AG04450 (cell line): ENCODE results near the gene LEAP2. TPM values are rescaled to one million over a fixed set of nuclear protein-coding genes. Genes with fewer than 3 reads are reported as not detected.

ENCODE experiments used
- CTCF ChIA-PET: fragments of 300-600, 350-600 bp; formaldehyde crosslinking; extraction: SDS; loops from one replicate; lab custom pipeline; 2022; ENCODE audit warnings: antibody characterized with exemption, inconsistent platforms; lab: Charles Lee
- POLR2A ChIA-PET: fragments of 350-600 bp; formaldehyde crosslinking; extraction: SDS; loops from one replicate; lab custom pipeline; 2021; ENCODE audit warnings: antibody characterized with exemption, inconsistent platforms; lab: Yijun Ruan, JAX
- DNase-seq: peaks from one replicate; pipeline ENCODE4 v3.0.0-alpha.2; 2011; ENCODE audit warnings: low read depth, low spot score
- H3K27ac ChIP-seq: one replicate; pipeline ENCODE4 v1.5.1; 2012; ENCODE audit warnings: low read depth, low read length, control low read depth
- H3K27me3 ChIP-seq: one replicate; pipeline ENCODE4 v1.6.0; 2012; ENCODE audit warnings: low read length; ENCODE audit not compliant: control insufficient read depth, insufficient read depth
- H3K4me3 ChIP-seq: 2 replicates; pipeline ENCODE4 v1.5.1; 2011; ENCODE audit warnings: mild to moderate bottlenecking, low read depth, low read length, control low read depth
- H3K9me3 ChIP-seq: 2 replicates; pipeline ENCODE4 v1.5.1; 2012; ENCODE audit warnings: low read length; ENCODE audit not compliant: control insufficient read depth, insufficient read depth
- CTCF ChIP-seq: IDR thresholded peaks from 2 replicates; pipeline ENCODE4 v1.5.1; 2011; ENCODE audit warnings: low read depth, low read length, control low read depth, inconsistent platforms
- polyA plus RNA-seq: library from polyadenylated mRNA; depleted of rRNA; stranded (reverse); fragments of >200 nt; gene quantifications from 2 replicates; pipeline ENCODE4 v1.2.3, GENCODE V29; 2011

The LEAP2 gene
- polyA plus RNA-seq, 1 experiment = 0.91 TPM

- Histone ChIP-seq H3K27me3 (no peaks in the 10 kb centered on the region), H3K4me3 (no peak overlapping the region), H3K27ac (no peak overlapping the region), H3K9me3 (no peaks in the 10 kb centered on the region)
- no peak for TF ChIP-seq CTCF
- no peak for DNase-seq
- ChIA-PET CTCF (interaction anchor here (3.1 kb wide), 1 partner anchor 36 kb away, joined by 13 read pairs; no protein-coding TSS in a partner anchor), POLR2A (no interaction called here)
Observed at GRCh38 chr5:132856011-132856410, 17.5 kb upstream of the LEAP2 start.

GRCh38 chr5:132859889-132860437, 13.5 kb upstream of the LEAP2 start:
- Histone ChIP-seq H3K27me3 (no peaks in the 10 kb centered on the region), H3K27ac (no peak overlapping the region), H3K4me3 (no peak overlapping the region), H3K9me3 (no peaks in the 10 kb centered on the region)
- CTCF ChIA-PET = interaction anchor here (0.5 to 2.8 kb wide), 8 partner anchors 23 to 474 kb away, joined by 3 to 11 read pairs (median 4); partner anchors contain the start of gene SHROOM1
- POLR2A ChIA-PET = no interaction called here
- no peak for TF ChIP-seq CTCF
- DNase-seq = no peak

- DNase-seq = no peak
- Histone ChIP-seq H3K27ac (no peak overlapping the region), H3K27me3 (no peaks in the 10 kb centered on the region), H3K4me3 (no peak overlapping the region), H3K9me3 (no peaks in the 10 kb centered on the region)
- POLR2A ChIA-PET = no interaction called here
- no peak for TF ChIP-seq CTCF
- CTCF ChIA-PET = interaction anchor here (0.7 to 2.8 kb wide), 7 partner anchors 22 to 474 kb away, joined by 3 to 11 read pairs (median 4); partner anchors contain the start of gene SHROOM1
Observed at GRCh38 chr5:132860742-132861141, 12.7 kb upstream of the LEAP2 start.

GRCh38 chr5:132865668-132866341, 7.7 kb upstream of the LEAP2 start:
- peak overlapping the region; percentile 97 for H3K4me3 ChIP-seq
- no peak for TF ChIP-seq CTCF
- ChIA-PET CTCF (interaction anchor here (1.1 to 3.0 kb wide), 7 partner anchors 12 to 480 kb away, joined by 3 to 23 read pairs (median 7); partner anchors contain the start of gene SHROOM1), POLR2A (interaction anchor here (0.5 to 1.9 kb wide), 11 partner anchors 11 to 148 kb away, joined by 3 to 12 read pairs (median 4); partner anchors contain the start of gene SHROOM1)
- peak overlapping the region; percentile 94 for H3K27ac ChIP-seq
- H3K9me3 ChIP-seq = no peaks in the 10 kb centered on the region
- no peak for DNase-seq
- no peaks in the 10 kb centered on the region for H3K27me3 ChIP-seq
